Left lung (tissue), 10 donors: Measurements from ENCODE around the gene DEPP1. TPM values are rescaled to one million over a fixed set of nuclear protein-coding genes. Genes with fewer than 3 reads are reported as not detected.

Experiments
- ATAC-seq: fragments of 200-7000 bp; cut with Tn5 transposase; one replicate; pipeline ENCODE4 v1.9.1; 2020; ENCODE audit warnings: moderate library complexity
- DNase-seq, 4 donors: peaks; one replicate each; pipeline ENCODE4 v3.0.0-alpha.2; 2013 to 2020
- H3K27ac ChIP-seq, 2 donors: fragments of 200-600 bp; sonication (generic) in 1 of 2; one replicate each; pipeline versions ENCODE4 v1.5.0 to v1.8.0; 2020 to 2021
- H3K27me3 ChIP-seq, 2 donors: fragments of 200-600 bp; sonication (generic) in 1 of 2; one replicate each; pipeline versions ENCODE4 v1.5.0 to v1.8.0; 2020 to 2021
- H3K36me3 ChIP-seq, 2 donors: fragments of 200-600 bp; sonication (generic) in 1 of 2; one replicate each; pipeline versions ENCODE4 v1.5.0 to v1.8.0; 2020 to 2021
- H3K4me1 ChIP-seq, 2 donors: fragments of 200-600 bp; one replicate each; pipeline ENCODE4 v1.8.0; 2021
- H3K4me3 ChIP-seq, 2 donors: fragments of 200-600 bp; sonication (generic) in 1 of 2; one replicate each; pipeline versions ENCODE4 v1.5.0 to v1.8.0; 2020 to 2021; ENCODE audit warnings: mild to moderate bottlenecking in 1 of 2
- H3K9me3 ChIP-seq, 2 donors: fragments of 200-600 bp; sonication (generic) in 1 of 2; one replicate each; pipeline versions ENCODE4 v1.5.0 to v1.8.0; 2020 to 2021
- CTCF ChIP-seq, 2 donors: fragments of 200-600 bp; sonication (generic) in 1 of 2; IDR thresholded peaks; one replicate each; pipeline versions ENCODE4 v1.5.0 to v1.8.0; 2021; ENCODE audit warnings: antibody characterized with exemption in 2 of 2
- intact Hi-C, 2 donors: fragments of 100-400 bp; cut with DNase I; formaldehyde crosslinking; loops; one replicate each; pipeline versions ENCODE4 v1.11.2 to v1.14.2; 2022
- polyA plus RNA-seq, 6 donors: library from polyadenylated mRNA; unstranded; fragments of 120-200 nt; gene quantifications; one replicate each; pipeline ENCODE4 v1.2.1, GENCODE V29; 2013; ENCODE audit not compliant: insufficient read length in 6 of 6
- total RNA-seq, 2 donors: library from RNA; stranded (reverse); fragmentation: NEBNext Ultra II Directional; extraction: Animal tissue kit (Norgen Biotek cat#: 25700); gene quantifications; one replicate each; pipeline ENCODE4 v1.2.1, GENCODE V29; 2021
- donor health status: DM: no; HTN: yes; CAD: no.
- donor health status: DM: no; HTN: no; CAD: no.

The DEPP1 gene
- total and polyA plus RNA-seq, 8 donors: 18.5 to 59.8 (median 28.3) TPM

DNA sequence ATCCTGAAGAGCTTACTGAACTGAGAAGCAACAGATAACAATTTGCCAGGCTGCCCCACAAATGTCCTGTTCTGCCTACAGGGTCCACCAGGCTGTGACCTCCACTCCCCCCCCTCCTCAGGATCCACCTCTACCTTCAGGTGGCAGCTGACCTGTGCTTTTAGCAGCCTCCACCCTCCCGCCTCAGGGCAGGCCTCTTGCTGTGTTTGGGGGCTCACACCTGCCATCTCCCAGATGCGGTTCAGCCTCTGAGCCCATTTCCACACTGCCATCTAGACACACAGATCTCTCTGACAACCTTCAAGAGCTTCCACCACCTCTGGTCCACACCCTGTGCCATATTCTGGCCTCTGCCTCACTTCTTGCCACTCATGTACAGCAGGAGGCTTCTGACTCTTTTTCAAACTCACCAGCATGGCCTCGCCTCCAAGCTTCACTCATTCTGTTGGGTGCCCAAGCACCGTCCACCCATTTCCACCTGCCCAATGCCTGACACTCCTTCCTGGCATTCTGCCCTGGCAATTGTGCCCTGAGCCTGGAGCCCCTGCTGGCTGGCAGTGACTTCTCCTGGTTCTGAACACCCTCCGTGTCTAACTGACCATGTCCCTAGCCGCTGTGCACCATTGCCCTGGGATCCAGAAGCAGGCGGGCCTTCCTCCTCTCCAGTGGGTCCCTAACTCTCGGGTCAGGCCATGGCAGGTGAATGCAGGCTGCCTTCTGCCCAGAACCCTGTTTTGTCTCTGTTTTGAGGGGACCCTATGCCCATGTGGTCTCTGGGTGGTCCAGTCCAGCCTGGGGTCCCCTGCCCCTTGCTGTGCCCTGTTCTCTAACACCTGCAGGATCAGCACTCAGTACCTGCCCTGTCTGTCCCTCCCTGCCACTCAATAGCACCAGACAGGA, 49.0 kb downstream of the DEPP1 start:
- TF ChIP-seq CTCF (IDR thresholded peaks at IDR 0.05): no peak
- intact Hi-C loops: loop anchor here in 1 of 2 donors (5.0 kb wide), 1 partner anchor 48 kb away; the partner anchor contains the start of gene DEPP1
- H3K4me1 ChIP-seq: peaks cover 0 to 28% of the 10 kb centered on the region in 2 donors
- ATAC-seq (no peak), DNase-seq (peak in 1 of 4 donors; percentile 31)
- H3K36me3 ChIP-seq: no peaks in the 10 kb centered on the region
- H3K27me3 ChIP-seq: no peaks in the 10 kb centered on the region
- H3K9me3 ChIP-seq: no peaks in the 10 kb centered on the region
- no peak overlapping the region for H3K27ac ChIP-seq
- no peak overlapping the region for H3K4me3 ChIP-seq

DNA sequence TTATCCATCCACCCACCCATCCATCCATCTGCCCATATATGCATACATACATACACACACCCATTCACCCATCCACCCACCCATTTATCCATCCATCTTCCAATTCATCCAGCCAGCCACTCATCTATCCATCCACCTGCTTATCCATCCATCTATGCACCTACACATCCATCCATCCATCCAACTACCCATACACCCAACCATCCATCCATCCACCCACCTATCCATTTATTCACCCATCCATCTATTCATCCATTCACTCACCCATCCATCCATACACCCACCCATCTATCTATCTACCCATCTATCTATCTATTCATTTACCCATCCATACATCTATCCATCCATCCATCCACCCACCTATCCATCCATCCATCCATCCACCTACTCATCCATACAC, 50.1 kb downstream of the DEPP1 start:
- Histone ChIP-seq H3K27ac (no peak overlapping the region), H3K4me1 (peaks cover 0 to 21% of the 10 kb centered on the region in 2 donors), H3K36me3 (no peaks in the 10 kb centered on the region), H3K27me3 (no peaks in the 10 kb centered on the region), H3K9me3 (no peaks in the 10 kb centered on the region), H3K4me3 (no peak overlapping the region)
- ATAC-seq: no peak
- DNase-seq: no peak
- TF ChIP-seq CTCF (IDR thresholded peaks at IDR 0.05): no peak
- intact Hi-C loops: no loop called here

GRCh38 chr10:44927352-44927751, 51.3 kb downstream of the DEPP1 start:
- Histone ChIP-seq H3K9me3 (no peaks in the 10 kb centered on the region), H3K36me3 (no peaks in the 10 kb centered on the region), H3K4me1 (peaks cover 0 to 10% of the 10 kb centered on the region in 2 donors), H3K27ac (no peak overlapping the region), H3K27me3 (no peaks in the 10 kb centered on the region), H3K4me3 (no peak overlapping the region)
- ATAC-seq (peak; percentile 38), DNase-seq (peak in 1 of 4 donors; percentile 32)
- intact Hi-C loops: no loop called here
- no peak for TF ChIP-seq CTCF (IDR thresholded peaks at IDR 0.05)

DNA sequence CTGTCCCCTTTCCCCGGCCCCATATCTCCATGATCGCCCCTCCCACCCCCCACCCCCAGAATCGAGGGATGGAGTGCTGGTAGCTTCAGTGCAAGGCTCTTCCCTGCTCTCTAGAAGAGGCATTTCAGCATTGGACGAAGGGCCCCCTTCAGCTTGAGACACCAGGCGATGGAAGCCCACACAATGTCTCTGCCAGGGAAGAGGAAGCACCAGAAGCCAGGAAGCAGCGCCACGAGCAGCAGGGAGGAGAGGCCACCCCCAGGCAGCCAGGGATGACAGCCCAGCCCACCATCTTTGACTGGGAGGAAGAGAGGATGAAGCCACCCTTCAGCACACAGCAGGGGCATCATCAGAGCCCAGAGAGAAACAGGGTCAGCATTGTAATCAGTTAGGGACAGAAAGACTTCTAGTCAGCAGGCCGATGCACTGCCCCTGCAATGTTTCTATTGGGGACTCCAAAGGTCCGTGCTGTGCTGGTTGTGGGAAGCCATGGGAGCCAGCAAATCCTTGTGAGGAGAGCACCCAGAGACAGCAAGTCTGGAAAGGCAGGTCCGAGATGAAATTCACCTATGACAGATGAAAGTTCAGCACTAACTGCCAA, 51.8 kb downstream of the DEPP1 start:
- Histone ChIP-seq H3K4me1 (peaks cover 0 to 9% of the 10 kb centered on the region in 2 donors), H3K27me3 (no peaks in the 10 kb centered on the region), H3K4me3 (no peak overlapping the region), H3K9me3 (no peaks in the 10 kb centered on the region), H3K36me3 (no peaks in the 10 kb centered on the region), H3K27ac (no peak overlapping the region)
- no peak for TF ChIP-seq CTCF (IDR thresholded peaks at IDR 0.05)
- no peak for DNase-seq
- intact Hi-C loops: no loop called here
- ATAC-seq: no peak

Other genes starting within 250 kb of the DEPP1 start
- under 1 TPM in 1 of 2 donors, not detected in 1; 0.23 TPM for gene TMEM72, start 67.5 kb downstream of the DEPP1 start, total RNA-seq
- 1 to 10 TPM; 1.5 to 2.2 (median 1.8) TPM for gene TMEM72, start 67.5 kb downstream of the DEPP1 start, polyA plus RNA-seq
- 10 to 100 TPM; 52.2 to 54.7 TPM for gene RASSF4, start 19.0 kb downstream of the DEPP1 start, total RNA-seq
- 10 to 100 TPM; 17.1 to 24.0 (median 19.4) TPM for gene RASSF4, start 19.0 kb downstream of the DEPP1 start, polyA plus RNA-seq
- 10 to 100 TPM; 19.3 to 24.0 TPM for gene ZNF22, start 22.1 kb upstream of the DEPP1 start, total RNA-seq
- gene ZNF22, start 22.1 kb upstream of the DEPP1 start, polyA plus RNA-seq: 10 to 100 TPM; 72.6 to 80.0 (median 76.9) TPM